ENCODE data around the gene FOXE3.

Gene FOXE3

DNA sequence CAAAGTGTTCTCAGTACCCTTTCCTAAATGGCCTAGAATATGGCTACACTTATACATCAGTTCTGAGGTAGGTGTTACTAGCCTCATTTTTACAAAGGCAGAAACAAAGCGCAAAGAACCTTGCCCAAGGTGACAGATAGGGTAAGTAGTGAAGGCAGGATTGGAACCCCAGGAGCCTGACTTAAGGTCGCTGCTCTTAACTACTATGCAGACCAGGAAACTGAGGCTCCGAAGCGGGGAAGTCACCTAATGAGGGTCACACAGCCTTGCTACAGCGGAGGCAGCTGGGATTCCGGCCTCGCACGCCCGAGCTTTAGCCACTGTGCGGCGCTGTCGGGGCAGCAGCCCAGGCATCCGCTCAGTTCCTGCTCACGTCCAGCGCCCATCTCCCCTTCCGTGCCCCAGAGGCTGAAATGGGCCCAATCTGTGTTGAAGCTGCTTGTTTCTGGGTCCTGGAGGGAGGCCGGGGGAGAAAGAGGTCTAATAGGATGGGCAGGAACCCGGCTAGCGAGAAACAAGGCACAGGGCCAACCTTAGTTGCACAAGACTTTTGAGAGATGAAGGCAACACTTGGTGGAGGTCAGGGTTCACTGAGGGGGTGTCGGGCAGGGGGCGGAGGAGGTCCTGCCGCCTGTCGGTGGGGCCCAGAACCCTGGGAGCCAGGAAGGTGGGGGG lies 20.4 kb downstream of the FOXE3 start:
- DNase-seq = peak; percentile 75

DNA sequence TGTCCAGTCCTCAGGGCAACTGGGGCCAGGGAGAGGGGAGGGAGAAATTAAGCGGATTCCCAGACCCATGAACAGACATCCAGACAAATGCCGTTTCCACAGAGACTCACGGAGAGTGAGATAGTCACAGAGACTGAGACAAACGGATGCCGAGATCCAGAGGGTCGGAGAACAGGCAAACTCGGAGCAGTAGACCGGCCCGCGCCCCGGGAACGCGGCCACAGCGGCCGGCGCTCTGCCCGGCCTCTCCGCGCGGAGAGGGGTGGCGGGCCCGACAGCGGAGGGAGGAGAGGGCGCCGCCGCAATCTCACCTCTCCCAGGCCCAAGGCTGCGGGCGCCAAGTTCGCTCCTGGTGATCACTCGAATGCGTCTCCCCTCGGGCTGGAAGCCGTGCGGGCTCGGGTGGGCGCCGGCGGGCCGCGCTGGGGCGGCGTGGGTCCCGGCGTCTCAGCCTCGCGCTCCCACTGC lies 20.9 kb downstream of the FOXE3 start:
- no peak for DNase-seq

DNA sequence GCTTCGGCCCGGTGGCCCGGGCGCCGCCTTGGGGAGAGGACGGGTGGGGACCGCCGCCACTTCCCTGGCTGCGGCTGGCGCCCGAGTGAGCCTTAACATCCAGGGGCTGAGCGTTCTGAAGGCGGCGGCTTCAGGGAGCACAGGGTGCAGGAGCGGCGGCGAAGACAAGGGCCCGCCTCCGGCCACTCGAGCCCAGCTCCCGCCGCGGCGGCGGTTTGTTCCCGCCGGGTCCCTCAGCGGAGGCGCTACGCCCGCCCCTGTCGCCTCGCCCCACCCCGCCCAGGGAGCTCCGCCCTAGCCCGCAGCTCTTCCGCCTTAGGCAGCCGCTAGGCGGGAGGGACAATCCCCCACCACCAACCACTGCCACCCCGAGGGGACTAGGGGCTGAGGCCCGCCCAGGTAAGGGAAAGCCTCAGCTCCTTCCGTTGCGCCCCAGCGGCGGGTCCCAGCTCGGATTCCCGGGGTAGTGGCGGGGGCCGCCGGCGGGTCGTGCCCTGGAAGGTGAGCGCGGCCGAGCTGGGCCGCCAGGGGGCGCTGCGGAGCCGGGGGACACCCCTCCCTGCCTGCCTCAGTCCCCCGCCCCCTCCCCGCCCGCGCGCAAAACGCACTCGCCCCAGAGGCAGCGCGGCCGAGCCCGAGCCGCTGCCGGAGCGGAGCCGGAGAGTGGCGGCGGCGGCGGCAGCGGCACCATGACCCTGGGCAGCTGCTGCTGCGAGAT lies 21.5 kb downstream of the FOXE3 start, which contains the start of gene FOXD2:
Gene FOXD2 (plus strand): TSS at position 598 of the 718 bp plus-strand sequence. CDS start 92 bp downstream, at position 690.
- DNase-seq = peak; percentile 92

DNA sequence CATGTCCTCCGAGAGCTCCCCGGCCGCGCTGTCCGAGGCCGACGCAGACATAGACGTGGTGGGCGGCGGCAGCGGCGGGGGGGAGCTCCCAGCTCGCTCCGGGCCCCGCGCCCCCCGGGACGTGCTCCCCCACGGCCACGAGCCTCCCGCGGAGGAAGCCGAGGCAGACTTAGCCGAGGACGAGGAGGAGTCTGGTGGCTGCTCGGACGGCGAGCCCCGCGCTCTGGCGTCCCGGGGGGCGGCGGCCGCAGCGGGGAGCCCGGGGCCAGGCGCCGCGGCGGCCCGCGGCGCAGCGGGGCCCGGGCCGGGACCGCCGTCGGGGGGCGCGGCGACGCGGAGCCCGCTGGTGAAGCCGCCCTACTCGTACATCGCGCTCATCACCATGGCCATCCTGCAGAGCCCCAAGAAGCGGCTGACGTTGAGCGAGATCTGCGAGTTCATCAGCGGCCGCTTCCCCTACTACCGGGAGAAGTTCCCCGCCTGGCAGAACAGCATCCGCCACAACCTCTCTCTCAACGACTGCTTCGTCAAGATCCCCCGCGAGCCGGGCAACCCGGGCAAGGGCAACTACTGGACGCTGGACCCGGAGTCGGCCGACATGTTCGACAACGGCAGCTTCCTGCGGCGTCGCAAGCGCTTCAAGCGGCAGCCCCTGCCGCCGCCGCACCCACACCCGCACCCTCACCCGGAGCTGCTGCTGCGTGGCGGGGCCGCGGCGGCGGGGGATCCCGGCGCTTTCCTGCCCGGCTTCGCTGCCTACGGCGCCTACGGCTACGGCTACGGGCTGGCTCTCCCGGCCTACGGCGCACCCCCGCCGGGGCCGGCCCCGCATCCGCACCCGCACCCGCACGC lies 22.3 kb downstream of the FOXE3 start:
- DNase-seq = peak; percentile 30

DNA sequence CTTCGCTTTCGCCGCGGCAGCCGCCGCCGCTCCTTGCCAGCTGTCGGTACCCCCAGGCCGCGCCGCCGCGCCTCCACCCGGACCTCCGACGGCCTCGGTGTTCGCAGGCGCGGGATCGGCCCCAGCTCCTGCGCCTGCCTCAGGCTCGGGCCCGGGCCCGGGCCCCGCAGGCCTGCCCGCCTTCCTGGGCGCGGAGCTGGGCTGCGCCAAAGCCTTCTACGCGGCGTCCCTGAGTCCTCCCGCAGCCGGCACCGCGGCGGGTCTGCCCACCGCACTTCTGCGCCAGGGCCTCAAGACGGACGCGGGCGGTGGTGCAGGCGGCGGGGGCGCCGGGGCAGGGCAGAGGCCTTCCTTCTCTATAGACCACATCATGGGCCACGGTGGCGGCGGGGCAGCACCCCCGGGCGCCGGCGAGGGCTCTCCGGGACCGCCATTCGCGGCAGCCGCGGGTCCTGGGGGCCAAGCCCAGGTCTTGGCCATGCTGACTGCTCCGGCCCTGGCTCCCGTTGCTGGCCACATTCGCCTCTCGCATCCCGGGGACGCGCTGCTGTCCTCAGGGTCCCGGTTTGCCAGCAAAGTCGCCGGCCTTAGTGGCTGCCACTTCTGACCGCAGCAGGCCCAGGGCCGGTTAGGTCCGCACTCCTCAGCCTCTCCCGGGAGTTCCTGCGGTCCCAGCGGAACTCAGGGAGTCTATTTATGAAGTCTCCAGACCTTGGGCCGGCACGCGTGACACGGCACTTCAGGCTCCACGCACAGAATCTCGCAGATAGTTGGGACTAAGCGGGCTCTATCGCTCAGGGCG lies 23.1 kb downstream of the FOXE3 start:
- DNase-seq = no peak

DNA sequence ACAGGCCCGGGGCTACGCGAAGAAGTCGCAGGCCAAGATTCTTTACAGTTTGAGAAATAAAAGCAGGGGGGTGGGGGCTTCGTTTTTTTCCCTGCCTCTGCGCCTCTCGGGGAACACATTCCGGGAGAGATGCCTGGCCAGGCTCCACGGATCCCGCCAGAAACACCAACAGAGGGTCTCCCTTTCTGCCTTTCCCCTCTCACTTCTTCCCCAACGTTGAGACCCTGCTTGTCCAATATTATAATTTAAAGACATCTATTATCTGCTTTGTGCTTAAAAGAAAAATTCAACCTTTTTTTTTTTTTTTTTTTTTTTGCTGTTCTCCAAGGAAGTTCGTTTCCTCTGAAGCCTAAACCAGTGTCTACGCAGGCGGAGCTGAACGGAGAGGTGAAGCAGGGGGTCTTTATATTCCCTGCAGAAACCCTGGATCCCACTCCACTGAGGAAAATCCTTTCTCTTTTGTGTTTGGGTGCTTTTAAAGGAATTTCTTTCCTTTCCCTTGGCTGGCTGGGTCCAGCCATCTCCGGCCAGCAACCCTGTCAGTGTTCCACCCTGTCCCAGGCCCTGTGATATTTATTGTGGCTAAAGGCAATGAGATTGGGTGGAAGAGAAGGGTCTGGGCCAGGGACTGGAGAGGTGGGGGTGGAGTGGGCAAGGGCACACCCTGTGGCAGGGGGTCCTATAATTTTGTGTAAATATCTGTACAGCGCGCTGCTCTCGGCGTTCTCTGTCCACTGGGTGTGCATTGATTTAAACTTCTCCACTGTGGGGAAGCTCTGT lies 23.9 kb downstream of the FOXE3 start:
- DNase-seq = no peak

DNA sequence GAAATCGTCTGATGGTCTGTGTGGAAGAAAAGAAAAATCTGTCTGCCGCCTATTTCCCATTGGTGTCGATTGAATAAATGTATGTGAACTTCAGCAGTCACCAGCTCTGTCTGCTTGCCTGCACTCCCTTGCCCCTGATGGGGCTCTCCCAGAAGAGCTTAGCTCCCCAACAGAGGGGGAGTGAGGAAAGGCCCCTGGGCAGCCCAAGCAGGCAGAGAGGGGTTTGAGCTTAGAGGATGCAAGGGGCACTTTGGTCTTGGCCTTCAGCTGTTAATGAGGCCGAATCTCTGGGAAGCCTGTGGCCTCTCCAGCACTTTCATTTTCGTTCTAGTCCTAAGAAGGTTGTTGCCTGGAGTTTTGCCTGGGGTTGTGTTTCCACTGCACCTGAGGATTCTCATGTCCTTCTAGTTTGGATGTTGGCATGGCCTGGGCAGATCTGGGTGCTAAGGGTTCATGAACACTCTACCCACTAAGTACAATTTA lies 24.6 kb downstream of the FOXE3 start:
- DNase-seq = no peak

DNA sequence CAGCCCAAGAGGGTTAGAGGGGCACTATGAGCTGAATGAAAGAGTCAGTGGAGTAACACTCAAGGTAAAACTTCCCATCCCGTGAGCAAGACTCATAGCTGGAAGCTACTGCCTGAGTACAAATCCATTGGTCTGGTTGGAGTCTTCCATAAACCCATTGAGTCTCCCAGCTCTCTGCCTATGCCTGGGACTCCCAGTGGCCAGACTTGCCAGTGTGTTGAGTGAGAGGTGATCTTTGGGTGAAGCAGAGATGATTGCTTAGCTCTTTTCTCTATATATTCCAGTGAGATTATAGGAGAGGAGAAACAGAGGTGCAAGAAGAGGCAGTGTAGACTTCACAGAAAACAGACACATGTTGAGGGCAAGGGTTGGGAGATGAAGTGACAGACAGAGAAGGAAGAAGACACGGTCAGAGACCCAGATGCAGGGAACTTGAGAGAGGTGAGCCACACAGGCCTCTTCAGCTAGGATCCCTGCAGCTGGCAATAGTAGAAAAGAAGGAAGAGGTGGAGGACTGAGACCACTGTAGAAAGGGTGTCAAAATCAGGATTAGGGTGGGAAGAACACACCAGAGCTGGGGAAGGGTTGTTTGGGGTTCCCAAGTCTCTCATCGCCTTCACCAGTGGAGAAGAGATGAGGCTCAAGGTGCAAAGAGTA lies 25.5 kb downstream of the FOXE3 start:
- no peak for DNase-seq

DNA sequence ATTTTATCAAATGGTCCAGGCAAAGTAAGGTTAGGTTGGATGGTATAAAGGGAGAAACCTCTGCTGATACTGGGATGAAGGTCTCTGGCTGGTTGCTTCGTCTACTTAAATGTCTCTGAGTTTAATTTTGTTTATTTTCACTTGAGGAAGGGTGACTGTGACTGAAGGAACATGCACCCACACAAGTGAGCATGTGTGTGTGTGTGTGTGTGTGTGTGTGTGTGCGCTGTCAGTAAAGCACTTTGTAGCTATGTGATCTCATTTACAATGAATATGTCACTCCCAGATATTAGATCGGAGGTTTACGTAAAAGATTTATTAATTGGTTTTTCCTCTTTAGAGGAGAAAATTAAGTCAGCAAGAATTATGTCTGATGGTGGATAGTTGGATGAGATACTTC lies 26.1 kb downstream of the FOXE3 start:
- DNase-seq = no peak

DNA sequence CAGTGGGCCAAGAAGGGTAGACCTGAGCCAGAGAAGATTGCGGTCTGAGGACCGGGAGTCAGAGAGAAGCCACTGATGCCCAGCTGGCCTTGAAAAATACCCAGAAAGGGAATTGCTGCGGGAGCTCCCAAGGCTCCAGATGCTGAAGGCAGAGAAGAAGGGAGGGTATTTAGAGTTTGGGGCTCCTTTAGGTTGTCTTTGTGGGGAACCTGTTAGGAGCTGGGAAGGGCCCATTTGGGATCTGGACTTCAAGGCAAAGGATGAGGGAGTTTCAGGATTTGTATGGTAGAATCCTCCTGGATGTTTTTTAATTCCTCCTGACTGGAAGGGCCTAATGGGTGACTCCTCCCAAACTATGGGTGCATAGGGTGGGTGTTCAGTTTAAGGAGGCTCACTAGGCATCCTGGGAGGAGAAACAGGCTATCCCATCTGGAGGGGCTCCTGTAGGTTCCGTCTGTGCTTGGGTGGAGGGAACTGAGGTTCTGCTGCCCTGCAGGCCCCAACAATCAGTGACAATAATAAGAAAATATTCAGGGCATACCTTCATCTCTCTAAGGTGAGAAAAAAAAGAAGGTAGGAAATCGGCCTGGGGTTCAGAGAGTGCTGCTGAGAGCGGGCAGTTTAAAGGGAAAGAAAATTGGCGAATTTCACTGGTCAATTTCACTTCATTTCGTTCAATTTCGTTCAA lies 26.9 kb downstream of the FOXE3 start:
- no peak for DNase-seq

DNA sequence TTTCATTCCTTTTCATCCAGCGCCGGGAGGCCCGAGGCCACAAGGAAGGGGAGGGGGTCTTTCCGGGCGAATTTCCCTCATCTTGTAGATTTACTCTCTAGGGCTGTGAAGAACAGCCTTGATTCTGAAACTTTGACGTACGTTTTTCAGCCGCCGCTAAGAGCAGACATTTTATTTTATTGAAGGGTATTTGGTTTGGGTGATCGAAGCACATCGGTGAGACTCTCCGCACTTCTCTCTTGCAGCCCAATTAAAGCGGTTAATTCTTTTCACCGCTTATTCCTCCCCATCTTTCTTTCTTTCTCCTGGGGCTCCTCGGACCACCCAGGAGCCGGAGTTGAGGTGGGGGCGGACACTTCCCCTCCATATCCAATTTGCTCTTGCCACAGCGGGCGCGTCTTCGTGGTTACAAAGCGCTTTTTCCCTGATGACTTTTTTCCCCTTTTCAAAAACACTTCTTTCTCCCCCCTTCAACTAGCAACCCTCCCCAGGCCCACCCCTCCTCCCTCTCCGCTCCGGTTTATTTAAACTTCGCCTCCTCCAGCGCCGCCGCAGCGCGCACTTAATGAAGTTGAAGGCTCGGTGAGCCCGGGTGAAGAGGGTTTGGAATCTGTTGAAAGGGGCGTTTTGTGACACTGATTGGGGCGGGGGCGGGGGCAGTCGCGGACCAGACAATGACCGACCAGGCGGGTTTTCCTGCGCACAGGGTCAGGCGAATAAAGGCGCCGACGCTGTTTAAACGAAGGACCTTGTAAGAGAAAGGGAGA lies 27.6 kb downstream of the FOXE3 start:
- no peak for DNase-seq

DNA sequence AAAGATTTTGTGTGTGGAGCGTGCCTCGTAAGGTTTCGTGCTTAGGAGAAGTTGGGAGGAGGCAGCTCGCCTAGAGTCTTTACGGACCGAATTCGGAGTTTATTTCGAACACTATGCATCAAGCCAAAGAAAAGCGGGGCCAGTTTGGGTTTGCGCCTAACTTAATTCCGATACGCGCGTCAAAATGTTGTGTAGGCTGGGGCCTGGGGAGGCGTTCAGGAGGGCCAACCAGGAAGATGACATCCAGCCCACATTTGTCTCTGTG lies 28.1 kb downstream of the FOXE3 start:
- DNase-seq = no peak

DNA sequence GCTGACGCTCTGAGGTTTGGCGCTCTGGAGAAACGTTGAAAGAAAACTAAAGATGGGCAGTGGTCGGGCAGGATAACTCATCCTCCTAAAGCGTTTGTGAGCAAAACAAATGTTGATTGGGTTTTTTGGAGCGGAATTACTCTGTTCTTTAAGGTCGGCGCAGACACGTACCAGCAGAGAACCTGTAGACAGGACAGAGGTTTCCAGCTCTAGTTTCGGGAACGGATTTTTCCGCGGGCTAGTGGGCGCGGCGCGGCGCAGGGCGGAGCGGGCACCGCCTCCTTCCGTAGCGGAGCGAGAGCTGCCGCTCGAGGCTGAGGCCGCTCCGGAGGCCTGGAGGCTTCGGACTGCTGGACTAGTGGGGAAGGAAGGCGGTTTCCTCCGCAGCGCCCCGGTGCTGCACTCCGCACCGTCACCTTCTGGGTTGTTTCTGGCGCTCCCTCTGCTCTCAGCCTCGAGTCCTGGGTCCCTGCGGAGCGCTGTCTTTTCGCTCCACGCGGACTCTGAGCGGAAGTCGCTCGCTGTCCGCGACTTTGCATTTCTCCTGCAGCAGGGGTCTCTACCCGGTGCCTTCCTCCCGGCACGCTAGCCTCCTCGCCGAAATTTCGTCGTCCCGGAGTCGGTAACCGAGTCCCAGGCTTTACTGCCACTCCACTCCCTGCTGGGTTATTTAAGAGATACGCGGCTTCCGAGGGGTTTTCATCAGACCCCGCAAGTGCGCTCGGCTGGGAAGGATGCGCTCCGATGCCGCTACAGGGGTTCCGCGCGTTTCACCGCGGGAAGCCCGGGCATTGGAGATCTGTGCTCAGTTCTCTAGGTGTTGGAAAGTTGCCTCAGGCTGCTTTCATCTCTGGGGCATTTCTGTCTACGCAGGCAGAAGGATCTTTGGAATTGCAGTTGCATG lies 28.7 kb downstream of the FOXE3 start:
- DNase-seq = no peak

DNA sequence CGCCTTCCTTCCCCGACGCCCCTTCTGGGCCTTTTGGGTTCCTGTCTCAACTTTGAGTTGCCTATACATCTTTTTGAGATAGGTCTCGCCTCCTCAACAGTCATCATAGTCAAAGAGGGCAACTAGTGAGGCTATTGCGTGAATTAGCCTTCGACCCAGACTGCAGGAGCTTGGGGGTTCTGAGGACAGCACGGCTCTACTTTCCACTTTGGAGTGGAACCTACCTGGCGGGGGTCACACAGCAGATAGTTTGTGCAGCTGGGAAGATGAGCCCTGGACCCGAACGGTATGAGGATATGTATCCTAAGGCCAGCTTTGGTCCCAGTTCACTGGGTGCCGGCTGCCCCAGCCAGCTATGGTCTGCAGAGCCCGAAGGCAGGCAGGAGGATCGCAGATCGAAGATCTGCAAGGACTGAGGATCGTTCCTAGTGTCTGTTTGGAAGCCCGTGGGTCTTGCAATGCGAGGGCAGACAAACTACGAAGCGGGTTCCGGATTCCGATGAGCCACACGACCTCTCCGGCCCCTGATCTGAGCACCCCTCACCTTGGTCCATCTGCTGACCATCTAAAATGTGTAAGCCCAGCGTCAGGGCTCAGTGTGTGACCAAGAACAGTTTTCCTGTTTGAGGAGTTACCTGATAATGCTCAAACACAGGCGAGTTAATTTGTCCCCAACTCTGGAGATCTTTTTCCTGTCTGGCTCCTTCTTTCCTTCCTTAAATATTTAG lies 29.9 kb downstream of the FOXE3 start:
- DNase-seq = no peak

DNA sequence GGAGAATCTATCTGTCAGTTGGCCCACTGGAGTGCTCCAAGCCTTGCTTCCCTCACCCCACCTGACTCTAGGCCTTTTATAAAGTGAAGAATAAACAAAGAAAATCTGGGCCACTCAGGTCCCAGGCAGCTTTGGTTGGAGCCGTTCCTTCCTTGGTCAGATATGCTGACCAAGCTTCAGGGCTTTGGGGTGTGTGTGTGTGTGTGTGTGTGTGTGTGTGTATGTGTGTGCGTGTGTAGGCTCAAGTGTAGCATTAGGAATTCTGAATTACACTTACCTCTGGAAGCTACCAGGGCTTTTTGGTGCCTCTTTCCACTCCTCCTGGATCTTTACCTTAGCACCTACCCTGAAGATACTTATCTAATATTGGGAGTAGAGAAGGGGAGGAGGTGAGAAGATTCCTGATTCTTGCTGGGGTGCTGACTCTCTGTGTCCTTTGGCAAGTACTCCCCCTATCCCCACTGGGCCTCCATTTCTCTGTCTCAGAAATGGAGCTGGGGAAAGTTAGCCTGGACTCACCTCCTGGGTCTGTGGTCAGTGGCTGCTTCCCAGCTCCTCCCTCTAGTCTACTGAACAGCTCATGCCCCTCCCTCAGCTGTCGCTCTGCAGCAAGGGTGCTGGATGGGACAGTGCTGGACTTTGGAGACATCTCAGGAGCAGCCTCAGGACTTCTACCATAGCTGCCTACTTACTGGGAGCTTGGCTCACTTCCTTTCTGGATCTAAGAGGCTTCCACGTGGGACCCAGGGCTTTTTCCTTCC lies 32.6 kb downstream of the FOXE3 start:
- no peak for DNase-seq

DNA sequence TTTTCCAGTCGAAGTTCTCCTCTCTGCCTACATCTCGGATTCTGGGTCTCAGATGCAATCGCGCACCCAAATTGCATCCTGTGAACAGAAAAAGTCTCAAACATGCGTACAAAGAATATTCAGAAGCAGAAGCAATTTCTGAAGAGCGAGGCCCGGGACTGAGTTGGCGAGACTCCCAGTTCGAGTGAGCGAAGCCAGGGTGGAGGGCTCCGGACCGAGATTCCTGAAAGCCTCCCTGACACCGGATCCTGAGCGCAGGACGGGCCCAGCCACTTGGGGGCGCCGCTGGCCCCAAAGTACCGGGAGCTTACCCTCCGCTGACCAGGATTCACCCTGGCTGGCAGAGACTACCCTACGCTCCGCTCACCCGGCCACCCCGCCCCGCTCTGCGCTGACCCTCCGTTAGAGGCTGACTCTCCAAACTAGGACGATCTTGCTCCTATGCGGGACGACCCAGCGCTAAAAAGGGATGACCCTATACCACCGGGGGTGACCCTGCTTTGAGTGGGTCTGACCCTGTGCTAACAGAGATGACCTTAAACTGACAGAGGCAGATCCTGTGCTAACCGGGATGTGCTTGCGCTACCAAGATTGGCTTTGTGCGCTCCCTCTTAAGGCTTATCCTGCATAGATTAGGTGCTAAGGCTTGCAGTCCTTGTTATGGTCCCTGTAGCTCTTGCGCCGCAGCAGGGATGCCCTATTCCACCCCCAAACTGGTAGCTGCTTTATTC lies 33.9 kb downstream of the FOXE3 start:
- DNase-seq = no peak

DNA sequence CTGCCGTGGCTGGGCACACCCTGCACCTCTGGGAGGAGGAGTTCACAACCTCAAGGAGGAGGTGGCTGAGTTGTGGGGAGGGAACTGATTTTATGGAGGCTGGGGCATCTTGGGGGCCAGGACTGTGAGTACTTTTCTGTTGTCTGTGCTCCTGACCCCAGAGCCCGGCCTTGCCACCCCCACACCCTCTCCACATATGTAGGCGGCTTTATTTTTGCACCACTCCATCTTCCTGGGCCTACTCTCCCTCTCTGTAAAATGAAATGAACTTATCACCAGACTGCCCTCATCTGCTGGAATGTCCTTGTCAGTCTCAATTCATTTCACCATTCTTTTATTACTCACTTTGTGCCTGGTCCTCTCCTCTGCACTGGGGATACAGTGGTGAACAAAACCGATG lies 34.5 kb downstream of the FOXE3 start:
- DNase-seq = no peak
